HFFc6 (cell line): ENCODE data around the gene C1QL4. TPM values are rescaled to one million over a fixed set of nuclear protein-coding genes. Genes with fewer than 3 reads are reported as not detected.
"Not testable (repeated sequence)": the region's sequence is repeated elsewhere in the genome, so short reads cannot be mapped to it uniquely, and the experiment has no call there.

Experiments
- DNase-seq: peaks from one replicate; pipeline ENCODE4 v3.0.0-alpha.2; 2018
- H3K27ac Mint-ChIP-seq: 2 replicates; pipeline ENCODE4 v1.8.0; 2020; ENCODE audit warnings: mild to moderate bottlenecking, mixed read lengths
- H3K27me3 Mint-ChIP-seq: 2 replicates; pipeline ENCODE4 v1.8.0; 2021; ENCODE audit warnings: mild to moderate bottlenecking, moderate library complexity, mixed read lengths; ENCODE audit not compliant: insufficient read depth
- H3K36me3 Mint-ChIP-seq: 2 replicates; pipeline ENCODE4 v1.8.0; 2021; ENCODE audit warnings: low read depth, mixed read lengths
- H3K4me1 Mint-ChIP-seq: 2 replicates; pipeline ENCODE4 v1.8.0; 2020; ENCODE audit warnings: low read depth, mixed read lengths
- H3K4me3 Mint-ChIP-seq: 2 replicates; pipeline ENCODE4 v1.8.0; 2020; ENCODE audit warnings: mild to moderate bottlenecking, moderate library complexity, mixed read lengths
- H3K9me3 Mint-ChIP-seq: 2 replicates; pipeline ENCODE4 v1.8.0; 2020; ENCODE audit warnings: mild to moderate bottlenecking, mixed read lengths
- CTCF ChIP-seq: fragments of 200-600 bp; sonication (generic); IDR thresholded peaks from 2 replicates; pipeline ENCODE4 v1.5.0; 2021; ENCODE audit warnings: antibody characterized with exemption, mild to moderate bottlenecking
- total RNA-seq, 6 experiments: library from RNA; stranded (reverse); fragmentation: NEBNext Ultra II Directional; extraction: Animal tissue kit (Norgen Biotek cat#: 25700); gene quantifications; 2 replicates in 1 of 6; 3 replicates in 5 of 6; pipeline ENCODE4 v1.2.3, GENCODE V29; 2021

Gene C1QL4
- total RNA-seq, 6 experiments from 2014 or later = 0.14 to 0.48 (median 0.28) TPM; not detected in 1

- Mint-ChIP-seq H3K4me3 (no peak overlapping the region), H3K4me1 (no peaks in the 10 kb centered on the region), H3K9me3 (no peaks in the 10 kb centered on the region), H3K27ac (no peak overlapping the region), H3K27me3 (peaks cover 9% of the 10 kb centered on the region; the same call in 1 of the 2 replicates), H3K36me3 (no peaks in the 10 kb centered on the region)
- no peak for TF ChIP-seq CTCF
- DNase-seq = no peak
Measured at GRCh38 chr12:49314811-49315210, 22.2 kb downstream of the C1QL4 start.

- H3K27me3 Mint-ChIP-seq = peaks cover 28% of the 10 kb centered on the region
- H3K4me3 Mint-ChIP-seq = not testable (repeated sequence)
Measured at GRCh38 chr12:49310451-49311000, 26.5 kb downstream of the C1QL4 start.

GRCh38 chr12:49309386-49309785, 27.6 kb downstream of the C1QL4 start:
- Mint-ChIP-seq H3K9me3 (no peaks in the 10 kb centered on the region), H3K4me3 (no peak overlapping the region), H3K27me3 (peaks cover 26% of the 10 kb centered on the region), H3K4me1 (0 out of 2 replicates have a peak, but pooled peaks cover 7% of the 10 kb centered on the region), H3K36me3 (no peaks in the 10 kb centered on the region), H3K27ac (no peak overlapping the region)
- no peak for TF ChIP-seq CTCF
- no peak for DNase-seq

More at GRCh38 chr12:49310451-49311000, 26.5 kb downstream of the C1QL4 start:
- H3K4me1 Mint-ChIP-seq, H3K27ac Mint-ChIP-seq, H3K9me3 Mint-ChIP-seq, DNase-seq, H3K36me3 Mint-ChIP-seq: not testable (repeated sequence)

GRCh38 chr12:49305762-49306510, 31.1 kb downstream of the C1QL4 start:
- Mint-ChIP-seq H3K4me1 (peaks cover 12% of the 10 kb centered on the region; the same call in 1 of the 2 replicates), H3K4me3 (no peak overlapping the region), H3K9me3 (no peaks in the 10 kb centered on the region), H3K27me3 (peaks cover 31% of the 10 kb centered on the region), H3K36me3 (no peaks in the 10 kb centered on the region), H3K27ac (no peak overlapping the region)
- no peak for DNase-seq
- TF ChIP-seq CTCF = no peak

- no peak for TF ChIP-seq CTCF
- no peaks in the 10 kb centered on the region for H3K9me3 Mint-ChIP-seq
- no peak overlapping the region for H3K27ac Mint-ChIP-seq
- H3K4me1 Mint-ChIP-seq = peaks cover 10% of the 10 kb centered on the region; the same call in 1 of the 2 replicates
- no peaks in the 10 kb centered on the region for H3K36me3 Mint-ChIP-seq
- peak; percentile 39 for DNase-seq
- H3K4me3 Mint-ChIP-seq = no peak overlapping the region
- peaks cover 31% of the 10 kb centered on the region for H3K27me3 Mint-ChIP-seq
Measured at GRCh38 chr12:49304161-49304560, 32.8 kb downstream of the C1QL4 start.

- no peak overlapping the region for H3K4me3 Mint-ChIP-seq
Measured at GRCh38 chr12:49301760-49302159, 35.2 kb downstream of the C1QL4 start.

More at GRCh38 chr12:49301760-49302159, 35.2 kb downstream of the C1QL4 start:
- Mint-ChIP-seq H3K36me3 (no peaks in the 10 kb centered on the region), H3K27ac (no peak overlapping the region), H3K9me3 (no peaks in the 10 kb centered on the region), H3K4me1 (peaks cover 5% of the 10 kb centered on the region; the same call in 1 of the 2 replicates), H3K27me3 (peaks cover 33% of the 10 kb centered on the region)
- TF ChIP-seq CTCF = no peak
- DNase-seq = no peak
